ENCODE results near the gene FGD1.
A peak's percentile ranks its signal among the peaks of the same experiment; 100 is the strongest.
"Not testable (repeated sequence)": the region's sequence is repeated elsewhere in the genome, so short reads cannot be mapped to it uniquely, and the experiment has no call there.

FGD1 gene

DNA sequence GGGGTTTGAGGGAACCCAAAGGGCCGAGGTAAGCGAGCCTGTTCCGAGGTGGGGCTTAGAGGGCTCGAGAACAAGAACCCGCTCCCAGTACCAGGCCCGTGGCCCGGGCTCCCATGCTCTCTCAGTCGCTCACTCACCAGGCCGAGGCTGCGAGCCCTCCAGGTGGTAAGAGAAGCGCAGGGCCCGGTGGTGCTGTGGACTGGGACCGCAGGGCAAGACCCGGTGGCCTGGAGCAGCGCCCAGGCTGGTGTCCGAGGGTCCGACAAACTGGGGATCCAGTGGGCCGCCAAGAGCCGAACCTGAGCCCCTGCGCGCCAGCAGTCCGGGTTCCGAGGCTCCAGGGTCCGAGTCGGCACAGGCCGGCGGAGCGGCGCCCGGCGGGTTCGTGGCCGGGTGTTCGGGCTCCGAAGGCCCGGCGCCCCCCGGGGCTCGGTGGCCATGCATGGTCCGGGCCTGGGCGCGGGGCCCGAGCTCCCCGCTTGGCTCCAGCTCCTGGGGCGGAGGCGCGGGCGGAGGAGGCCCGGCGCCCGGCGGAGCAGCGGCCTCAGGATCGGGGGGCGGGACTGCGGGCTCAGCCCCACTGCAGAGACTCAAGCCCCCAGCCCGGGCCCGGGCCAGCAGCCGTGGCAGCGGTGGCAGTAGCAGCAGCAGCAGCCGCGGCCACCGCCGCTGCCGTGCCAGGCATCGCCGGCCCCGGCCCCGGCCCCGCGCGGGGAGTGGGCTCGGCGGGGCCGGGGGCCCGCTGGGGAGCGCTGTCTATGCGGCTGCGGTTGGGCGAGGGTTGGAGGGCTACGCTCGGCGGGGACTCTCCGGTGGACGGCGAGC is 833 bp downstream of the FGD1 start:
- no peaks in the 10 kb centered on the region for H3K36me3 ChIP-seq (ENCODE audit: control insufficient read depth, insufficient read depth, low read length)
- H3K4me1 ChIP-seq (ENCODE audit: control insufficient read depth, insufficient read depth, low read length): no peaks in the 10 kb centered on the region
- no peak overlapping the region for H3K27ac ChIP-seq (ENCODE audit: insufficient read depth, low read depth, low read length, poor library complexity, severe bottlenecking)
- no peaks in the 10 kb centered on the region for H3K27me3 ChIP-seq (ENCODE audit: control insufficient read depth, insufficient read depth, low read length, poor library complexity, severe bottlenecking)
- no peaks in the 10 kb centered on the region for H3K9me3 ChIP-seq (ENCODE audit: control insufficient read depth, low read length)
- peak overlapping the region; percentile 60 for H3K4me3 ChIP-seq (ENCODE audit: insufficient read depth, low read depth, low read length)
- WGBS, 2 experiments: 0 to 1% methylated on average over 86 of the region's 86 CpGs

GRCh38 chrX:54494166-54494988 is 1.7 kb downstream of the FGD1 start:
- Histone ChIP-seq H3K4me3 (ENCODE audit: insufficient read depth, low read depth, low read length) (peak overlapping the region; percentile 60), H3K27me3 (ENCODE audit: control insufficient read depth, insufficient read depth, low read length, poor library complexity, severe bottlenecking) (no peaks in the 10 kb centered on the region), H3K27ac (ENCODE audit: insufficient read depth, low read depth, low read length, poor library complexity, severe bottlenecking) (no peak overlapping the region), H3K4me1 (ENCODE audit: control insufficient read depth, insufficient read depth, low read length) (no peaks in the 10 kb centered on the region), H3K9me3 (ENCODE audit: control insufficient read depth, low read length) (no peaks in the 10 kb centered on the region), H3K36me3 (ENCODE audit: control insufficient read depth, insufficient read depth, low read length) (no peaks in the 10 kb centered on the region)
- 48% methylated on average over 6 to 8 of the region's 10 CpGs for whole genome bisulfite sequencing, 2 experiments

DNA sequence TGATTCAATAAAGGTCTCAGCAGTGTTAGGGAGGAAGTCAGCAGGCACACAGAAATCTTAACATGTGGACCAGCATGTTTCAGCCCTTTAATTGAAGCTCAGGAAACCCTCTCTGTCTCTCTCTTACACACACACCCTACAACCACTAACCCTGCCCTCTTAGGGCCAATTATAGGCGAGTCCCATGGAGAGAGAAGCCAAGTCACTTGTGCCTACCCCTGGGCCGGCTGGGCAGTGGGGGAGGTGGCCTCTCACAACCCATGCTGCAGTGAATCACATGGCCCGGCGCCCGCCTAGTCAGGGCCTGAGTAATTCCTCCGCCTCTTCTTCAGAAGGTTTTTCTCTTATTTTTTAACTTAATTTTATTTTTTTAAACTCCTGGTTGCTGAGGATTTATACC is 3.7 kb downstream of the FGD1 start:
- 19 to 34% methylated on average over 2 to 6 of the region's 6 CpGs for WGBS, 2 experiments
- Histone ChIP-seq H3K4me1 (ENCODE audit: control insufficient read depth, insufficient read depth, low read length) (no peaks in the 10 kb centered on the region), H3K9me3 (ENCODE audit: control insufficient read depth, low read length) (no peaks in the 10 kb centered on the region), H3K27me3 (ENCODE audit: control insufficient read depth, insufficient read depth, low read length, poor library complexity, severe bottlenecking) (no peaks in the 10 kb centered on the region), H3K27ac (ENCODE audit: insufficient read depth, low read depth, low read length, poor library complexity, severe bottlenecking) (no peak overlapping the region), H3K4me3 (ENCODE audit: insufficient read depth, low read depth, low read length) (no peak overlapping the region), H3K36me3 (ENCODE audit: control insufficient read depth, insufficient read depth, low read length) (no peaks in the 10 kb centered on the region)

GRCh38 chrX:54489819-54490218 is 6.2 kb downstream of the FGD1 start:
- not testable (repeated sequence) for H3K27me3 ChIP-seq (ENCODE audit: control insufficient read depth, insufficient read depth, low read length, poor library complexity, severe bottlenecking); H3K36me3 ChIP-seq (ENCODE audit: control insufficient read depth, insufficient read depth, low read length); H3K27ac ChIP-seq (ENCODE audit: insufficient read depth, low read depth, low read length, poor library complexity, severe bottlenecking); H3K4me1 ChIP-seq (ENCODE audit: control insufficient read depth, insufficient read depth, low read length); H3K9me3 ChIP-seq (ENCODE audit: control insufficient read depth, low read length); H3K4me3 ChIP-seq (ENCODE audit: insufficient read depth, low read depth, low read length)
- WGBS, 2 experiments: 87 to 88% methylated on average over 3 to 4 of the region's 5 CpGs

DNA sequence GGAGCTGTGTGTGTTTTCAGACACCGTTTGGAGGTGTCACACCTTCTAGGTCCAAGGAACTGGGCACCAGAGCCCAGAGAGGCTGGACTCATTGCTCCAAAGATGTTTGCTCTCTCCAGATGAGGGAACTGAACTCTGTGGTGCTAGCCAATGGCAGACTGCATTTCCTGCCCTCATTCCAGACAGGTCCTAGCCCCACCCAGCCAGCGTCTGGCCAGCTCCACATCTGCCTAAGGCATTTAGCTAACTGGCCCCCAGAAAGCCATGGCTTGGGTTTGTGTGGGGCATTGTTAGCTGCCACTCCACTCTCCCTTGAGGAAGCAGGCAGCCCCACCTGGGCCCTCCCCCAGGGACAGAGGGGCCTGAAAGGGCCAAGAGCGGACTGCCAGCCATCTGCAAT is 11.4 kb downstream of the FGD1 start:
- Histone ChIP-seq H3K27me3 (ENCODE audit: control insufficient read depth, insufficient read depth, low read length, poor library complexity, severe bottlenecking) (no peaks in the 10 kb centered on the region), H3K27ac (ENCODE audit: insufficient read depth, low read depth, low read length, poor library complexity, severe bottlenecking) (no peak overlapping the region), H3K4me1 (ENCODE audit: control insufficient read depth, insufficient read depth, low read length) (peaks cover 6% of the 10 kb centered on the region), H3K4me3 (ENCODE audit: insufficient read depth, low read depth, low read length) (no peak overlapping the region), H3K9me3 (ENCODE audit: control insufficient read depth, low read length) (no peaks in the 10 kb centered on the region), H3K36me3 (ENCODE audit: control insufficient read depth, insufficient read depth, low read length) (no peaks in the 10 kb centered on the region)
- WGBS, 2 experiments: 31 to 39% methylated on average over 3 of the region's 3 CpGs

- no peaks in the 10 kb centered on the region for H3K27me3 ChIP-seq (ENCODE audit: control insufficient read depth, insufficient read depth, low read length, poor library complexity, severe bottlenecking)
- H3K9me3 ChIP-seq (ENCODE audit: control insufficient read depth, low read length): no peaks in the 10 kb centered on the region
- peaks cover 6% of the 10 kb centered on the region for H3K4me1 ChIP-seq (ENCODE audit: control insufficient read depth, insufficient read depth, low read length)
- WGBS, 2 experiments: 66 to 72% methylated on average over 9 of the region's 9 CpGs
- H3K27ac ChIP-seq (ENCODE audit: insufficient read depth, low read depth, low read length, poor library complexity, severe bottlenecking): no peak overlapping the region
- no peak overlapping the region for H3K4me3 ChIP-seq (ENCODE audit: insufficient read depth, low read depth, low read length)
- H3K36me3 ChIP-seq (ENCODE audit: control insufficient read depth, insufficient read depth, low read length): no peaks in the 10 kb centered on the region
Measured at GRCh38 chrX:54483946-54484345, 12.1 kb downstream of the FGD1 start.

- Histone ChIP-seq H3K9me3 (ENCODE audit: control insufficient read depth, low read length) (no peaks in the 10 kb centered on the region), H3K27ac (ENCODE audit: insufficient read depth, low read depth, low read length, poor library complexity, severe bottlenecking) (peak overlapping the region; percentile 8), H3K27me3 (ENCODE audit: control insufficient read depth, insufficient read depth, low read length, poor library complexity, severe bottlenecking) (no peaks in the 10 kb centered on the region), H3K4me3 (ENCODE audit: insufficient read depth, low read depth, low read length) (no peak overlapping the region), H3K4me1 (ENCODE audit: control insufficient read depth, insufficient read depth, low read length) (peaks cover 6% of the 10 kb centered on the region), H3K36me3 (ENCODE audit: control insufficient read depth, insufficient read depth, low read length) (no peaks in the 10 kb centered on the region)
- WGBS, 2 experiments: 21 to 26% methylated on average over 21 of the region's 21 CpGs
Measured at GRCh38 chrX:54482839-54483593, 13.0 kb downstream of the FGD1 start.

DNA sequence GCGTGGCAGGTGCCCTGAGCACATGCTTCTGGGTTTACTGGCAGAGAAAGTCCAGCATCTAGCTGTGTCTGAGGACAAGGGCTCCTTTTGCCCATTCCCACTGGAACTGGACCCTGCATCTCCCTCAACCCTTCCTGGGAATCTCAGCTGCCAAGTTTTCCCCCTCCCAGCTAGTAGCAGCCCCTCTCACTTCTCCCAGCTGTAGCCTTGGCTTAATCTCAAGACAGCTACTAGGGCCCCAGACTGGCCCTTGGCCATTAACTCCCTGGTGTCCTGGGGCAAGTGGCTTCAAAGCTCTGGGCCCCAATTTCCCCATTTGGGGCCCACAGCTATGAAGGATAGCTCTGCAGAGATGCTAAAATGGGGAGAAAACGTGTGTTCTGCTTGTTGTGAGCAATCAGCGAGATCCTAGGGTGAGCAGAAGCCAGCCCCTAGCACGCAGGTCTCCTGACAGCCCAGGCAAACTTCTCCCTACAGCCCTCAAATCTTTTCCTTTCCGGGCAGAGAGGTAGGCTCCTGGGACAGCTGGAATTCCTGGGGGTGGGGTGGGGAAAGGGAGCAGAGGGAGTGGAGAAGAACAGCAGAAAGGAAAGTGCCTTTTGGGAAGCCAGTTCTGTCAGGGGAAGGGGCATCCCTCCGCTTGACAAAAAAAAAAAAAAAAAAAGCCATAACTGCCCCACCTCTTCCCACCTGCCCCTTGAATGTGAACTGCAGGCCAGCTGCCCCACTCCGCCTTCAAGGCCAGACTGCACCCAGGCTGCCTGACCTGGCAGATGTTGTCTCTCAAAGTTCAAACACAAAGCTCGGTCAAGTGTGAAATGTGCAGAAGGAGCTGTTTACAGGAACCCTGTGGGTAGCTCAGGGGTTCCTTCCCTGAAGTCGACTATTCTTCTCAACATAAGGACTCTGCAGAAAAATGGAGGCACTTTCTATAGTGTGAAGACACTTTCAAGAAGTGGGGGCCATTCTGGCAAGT is 16.6 kb downstream of the FGD1 start:
- H3K27ac ChIP-seq (ENCODE audit: insufficient read depth, low read depth, low read length, poor library complexity, severe bottlenecking): no peak overlapping the region
- H3K4me1 ChIP-seq (ENCODE audit: control insufficient read depth, insufficient read depth, low read length): peaks cover 6% of the 10 kb centered on the region
- H3K27me3 ChIP-seq (ENCODE audit: control insufficient read depth, insufficient read depth, low read length, poor library complexity, severe bottlenecking): no peaks in the 10 kb centered on the region
- H3K36me3 ChIP-seq (ENCODE audit: control insufficient read depth, insufficient read depth, low read length): no peaks in the 10 kb centered on the region
- no peak overlapping the region for H3K4me3 ChIP-seq (ENCODE audit: insufficient read depth, low read depth, low read length)
- 24 to 27% methylated on average over 7 to 8 of the region's 9 CpGs for WGBS, 2 experiments
- no peaks in the 10 kb centered on the region for H3K9me3 ChIP-seq (ENCODE audit: control insufficient read depth, low read length)

DNA sequence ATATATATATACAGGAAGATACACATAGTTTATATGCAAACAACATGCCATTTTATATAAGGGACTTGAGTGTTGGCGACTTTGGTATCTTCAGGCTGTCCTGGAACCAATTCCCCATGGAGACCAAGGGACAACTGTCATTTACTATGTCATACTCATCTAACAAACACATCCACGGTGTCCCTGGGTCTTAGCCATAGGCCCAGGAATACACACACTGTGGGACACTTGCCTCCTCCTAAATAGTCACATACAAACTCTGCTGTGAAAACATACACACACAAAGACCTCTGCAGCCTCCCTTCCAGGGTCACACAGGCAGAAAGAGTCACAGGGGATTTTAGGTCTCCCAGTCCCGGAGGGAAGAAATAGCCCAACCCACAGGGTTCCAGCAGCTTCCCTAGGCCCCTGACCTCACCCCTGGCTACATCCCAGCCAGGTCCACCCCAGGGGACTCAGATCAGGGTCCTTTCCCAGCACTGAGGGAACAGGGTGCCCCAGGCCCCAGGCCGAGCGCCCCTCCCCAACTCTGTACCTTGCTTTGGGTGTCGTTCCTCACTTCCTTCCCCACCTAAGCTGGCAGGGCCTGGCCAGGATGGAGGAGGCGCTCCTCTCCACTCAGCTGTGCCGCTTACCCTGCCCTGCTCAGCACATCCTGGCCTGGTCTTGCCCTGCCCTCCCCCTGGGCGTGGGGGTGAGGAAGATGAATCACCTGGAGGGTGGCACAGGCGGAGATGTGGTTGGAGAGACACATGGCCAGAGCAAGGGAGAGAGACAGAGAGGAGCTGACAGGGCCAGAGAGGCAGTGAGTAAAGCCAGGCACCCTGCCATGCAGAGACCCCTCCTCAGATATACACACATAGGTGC is 21.8 kb downstream of the FGD1 start:
- no peaks in the 10 kb centered on the region for H3K4me1 ChIP-seq (ENCODE audit: control insufficient read depth, insufficient read depth, low read length)
- H3K27ac ChIP-seq (ENCODE audit: insufficient read depth, low read depth, low read length, poor library complexity, severe bottlenecking): no peak overlapping the region
- no peaks in the 10 kb centered on the region for H3K27me3 ChIP-seq (ENCODE audit: control insufficient read depth, insufficient read depth, low read length, poor library complexity, severe bottlenecking)
- H3K4me3 ChIP-seq (ENCODE audit: insufficient read depth, low read depth, low read length): no peak overlapping the region
- WGBS, 2 experiments: 92 to 93% methylated on average over 10 of the region's 10 CpGs
- H3K9me3 ChIP-seq (ENCODE audit: control insufficient read depth, low read length): no peaks in the 10 kb centered on the region
- no peaks in the 10 kb centered on the region for H3K36me3 ChIP-seq (ENCODE audit: control insufficient read depth, insufficient read depth, low read length)

Data from ectodermal cell (in vitro differentiated cells).